Left forelimb (tissue), 1 donor: ENCODE measurements around the gene KRTAP2-1.
"Not testable (repeated sequence)": the region's sequence is repeated elsewhere in the genome, so short reads cannot be mapped to it uniquely, and the experiment has no call there.

Source experiments
- DNase-seq: peaks from one replicate; pipeline ENCODE4 v3.0.0-alpha.2; 2018; ENCODE audit warnings: low spot score

The KRTAP2-1 gene

DNA sequence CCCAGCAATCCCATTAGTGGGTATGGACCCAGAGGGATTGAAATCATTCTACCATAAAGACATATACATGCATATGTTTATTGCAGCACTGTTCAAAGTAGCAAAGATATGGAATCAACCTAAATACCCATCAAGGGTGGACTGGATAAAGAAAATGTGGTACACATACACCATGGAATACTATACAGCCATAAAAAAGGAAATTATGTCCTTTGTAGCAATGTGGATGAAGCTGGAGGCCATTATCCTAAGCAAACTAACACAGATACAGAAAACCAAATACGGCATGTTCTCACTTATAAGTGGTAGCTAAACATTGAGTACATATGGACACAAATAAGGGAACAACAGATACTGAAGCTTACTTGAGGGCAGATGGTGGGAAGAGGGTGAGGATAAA is 10.4 kb upstream of the KRTAP2-1 start:
- DNase-seq = no peak

DNA sequence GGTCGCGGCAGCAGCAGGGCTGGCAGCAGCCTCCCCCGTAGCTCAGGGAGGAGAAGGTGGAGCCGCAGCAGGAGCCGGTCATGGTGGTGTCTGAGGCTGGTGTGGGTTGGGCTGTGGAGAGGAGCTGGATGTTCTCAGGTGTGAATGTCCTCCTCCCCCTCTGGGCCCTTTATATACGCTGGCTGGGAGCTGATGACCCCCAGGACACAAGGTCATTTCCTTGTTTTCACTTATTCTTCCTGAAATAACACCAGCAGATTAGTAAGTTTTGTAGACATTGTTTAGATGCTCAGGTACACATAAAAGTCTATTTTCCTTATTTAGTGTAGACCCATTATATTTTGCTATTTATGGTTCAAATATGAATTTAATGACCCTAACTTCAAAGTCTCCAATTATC is 8.0 kb upstream of the KRTAP2-1 start, which contains the start of gene KRTAP2-2:
Gene KRTAP2-2 (minus strand): TSS at position 101 of the 400 bp plus-strand sequence. CDS start 19 bp downstream, at position 82.
- DNase-seq = not testable (repeated sequence)

DNA sequence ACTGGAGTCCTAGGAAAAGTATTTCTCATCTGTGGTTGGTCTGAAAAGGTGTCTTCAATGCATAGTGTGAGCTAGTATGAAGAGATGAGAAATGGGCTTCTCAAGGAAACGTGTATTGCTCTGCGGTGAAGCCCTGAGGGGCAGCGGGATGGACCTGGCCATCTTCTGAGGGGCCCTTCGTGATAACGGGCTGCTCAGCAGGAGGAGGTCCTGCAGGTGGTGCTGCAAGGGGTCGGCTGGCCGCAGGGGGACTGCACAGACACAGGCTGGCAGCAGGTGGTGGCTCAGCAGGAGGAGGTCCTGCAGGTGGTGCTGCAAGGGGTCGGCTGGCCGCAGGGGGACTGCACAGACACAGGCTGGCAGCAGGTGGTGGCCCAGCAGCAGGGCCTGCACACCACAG is 7.4 kb upstream of the KRTAP2-1 start:
- DNase-seq = not testable (repeated sequence)

DNA sequence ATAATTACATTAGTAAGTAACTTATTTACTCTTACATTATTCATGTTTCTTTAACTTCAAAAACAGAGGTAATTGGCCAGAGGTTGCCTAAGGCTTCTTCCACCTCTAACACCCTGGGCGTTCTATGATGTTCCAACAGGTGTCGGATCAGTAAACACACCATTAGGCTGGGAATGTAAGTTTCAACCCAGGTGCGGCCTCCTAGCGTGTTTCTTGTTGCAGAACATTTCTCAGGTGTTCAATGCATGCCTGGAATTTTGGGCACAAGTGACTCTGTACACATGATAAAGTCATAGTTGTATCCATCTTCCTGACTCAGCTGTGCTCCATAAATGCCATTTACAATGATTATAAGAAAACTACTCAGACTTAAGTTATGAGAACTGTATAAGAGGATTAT is 6.9 kb upstream of the KRTAP2-1 start:
- no peak for DNase-seq

DNA sequence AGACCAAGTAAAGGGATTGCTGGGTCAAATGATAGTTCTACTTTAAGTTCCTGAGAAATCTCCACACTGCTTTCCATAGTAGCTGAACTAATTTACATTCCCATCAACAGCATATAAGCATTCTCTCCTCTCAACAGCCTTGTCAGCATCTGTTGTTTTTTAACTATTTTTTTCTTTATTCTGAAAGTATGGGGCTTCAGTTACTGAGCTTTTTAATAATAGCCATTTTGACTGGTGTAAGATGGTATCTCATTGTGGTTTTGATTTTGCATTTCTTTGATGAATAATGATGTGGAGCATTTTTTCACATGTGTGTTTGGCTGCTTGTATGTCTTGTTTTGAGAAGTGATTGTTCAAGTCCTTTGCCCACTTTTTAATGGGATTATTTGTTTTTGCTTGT is 5.5 kb upstream of the KRTAP2-1 start:
- no peak for DNase-seq

DNA sequence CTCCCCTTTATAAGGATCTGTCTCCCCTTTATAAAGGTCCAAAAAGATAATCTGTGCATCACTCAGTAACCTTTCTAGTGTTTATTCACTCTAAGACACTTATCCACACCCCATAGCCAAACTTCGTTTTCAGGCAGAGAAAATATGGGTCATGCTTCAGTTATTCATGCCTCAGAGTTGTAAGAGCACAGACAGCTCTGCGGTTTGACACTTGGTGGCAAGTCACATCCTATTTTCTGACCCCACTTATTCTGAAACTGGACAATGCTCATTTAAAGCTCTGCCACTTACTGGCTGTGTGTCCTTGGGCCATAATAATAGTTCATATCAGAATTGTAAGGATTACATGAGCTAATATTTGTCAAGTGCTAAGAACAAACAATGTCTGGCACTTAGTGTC is 2.0 kb upstream of the KRTAP2-1 start:
- no peak for DNase-seq

DNA sequence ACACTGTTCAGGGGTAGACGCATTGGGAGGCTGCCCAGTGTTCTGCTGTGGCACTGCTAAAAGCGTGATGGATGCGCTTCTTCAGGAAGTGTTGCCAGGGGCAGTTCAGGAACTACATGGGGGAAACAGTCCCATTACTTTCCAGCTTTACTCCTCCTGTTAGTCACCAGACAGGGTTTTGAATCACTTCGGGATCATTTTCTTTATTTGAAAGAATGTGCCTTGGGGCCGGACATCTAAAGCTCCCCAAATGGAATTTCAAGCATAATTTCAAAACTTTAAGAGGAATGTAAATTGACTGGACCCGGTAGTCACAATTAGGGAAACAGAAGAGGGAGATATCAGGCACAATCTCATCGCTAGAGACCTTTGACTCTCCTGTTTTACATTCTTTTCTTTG is 1.3 kb upstream of the KRTAP2-1 start:
- DNase-seq = no peak

DNA sequence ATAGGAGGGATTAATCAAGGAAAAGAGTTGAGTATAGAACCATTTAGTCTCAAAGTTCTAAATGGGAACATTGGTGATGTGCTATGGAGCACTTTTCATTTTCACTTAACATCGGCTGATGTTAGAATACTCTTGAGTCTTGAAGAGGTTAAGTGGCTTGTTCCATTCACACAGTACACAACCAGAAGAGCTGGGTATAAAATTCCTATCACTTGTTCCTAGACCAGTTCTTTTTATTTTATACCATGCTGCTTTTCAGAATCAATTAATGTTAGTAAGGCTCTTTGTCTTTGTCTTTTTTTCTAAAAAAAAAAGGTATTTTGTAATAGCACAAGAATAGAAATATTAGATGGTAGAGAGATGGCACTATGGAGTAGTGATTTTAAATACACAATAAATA is 4.2 kb downstream of the KRTAP2-1 start:
- DNase-seq = no peak

DNA sequence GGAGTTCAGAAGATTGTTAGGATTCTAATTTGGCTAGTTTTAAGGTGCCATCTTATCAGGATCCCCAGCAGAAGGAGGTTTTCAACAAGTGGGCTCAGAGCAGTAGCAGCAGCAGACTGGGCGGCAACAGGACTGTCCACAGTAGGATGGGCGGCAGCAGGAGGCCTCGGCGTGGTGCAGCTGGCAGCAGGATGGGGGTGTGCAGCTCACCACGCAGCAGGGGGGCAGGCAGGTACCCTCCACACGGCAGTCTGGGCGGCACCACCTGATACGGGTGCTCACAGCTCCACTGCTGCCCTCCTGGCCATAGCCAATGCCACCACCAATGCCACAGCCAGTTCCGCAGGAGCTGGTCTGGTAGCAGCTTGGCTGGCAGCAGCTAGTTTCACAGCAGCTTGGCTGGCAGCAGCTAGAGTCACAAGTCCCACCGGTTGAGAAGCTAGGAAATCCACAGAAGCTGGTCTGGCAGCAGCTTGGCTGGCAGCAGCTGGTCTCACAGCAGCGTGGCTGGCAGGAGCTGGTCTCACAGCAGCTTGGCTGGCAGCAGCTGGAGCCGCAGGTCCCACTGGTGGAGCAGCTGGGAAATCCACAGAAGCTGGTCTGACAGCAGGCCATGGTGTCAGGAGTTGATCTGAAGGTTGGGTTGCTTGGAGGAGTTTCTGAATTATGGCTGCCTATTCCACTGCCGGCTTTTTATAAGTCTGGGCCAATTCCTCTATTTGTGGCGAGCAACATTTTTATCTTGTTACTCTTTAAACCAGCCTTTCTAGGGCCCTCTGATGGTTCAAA is 6.1 kb downstream of the KRTAP2-1 start, which contains the start of gene KRTAP1-1:
Gene KRTAP1-1 (minus strand): TSS at position 668 of the 789 bp plus-strand sequence. CDS start 53 bp downstream, at position 615.
- peak; percentile 65 for DNase-seq

DNA sequence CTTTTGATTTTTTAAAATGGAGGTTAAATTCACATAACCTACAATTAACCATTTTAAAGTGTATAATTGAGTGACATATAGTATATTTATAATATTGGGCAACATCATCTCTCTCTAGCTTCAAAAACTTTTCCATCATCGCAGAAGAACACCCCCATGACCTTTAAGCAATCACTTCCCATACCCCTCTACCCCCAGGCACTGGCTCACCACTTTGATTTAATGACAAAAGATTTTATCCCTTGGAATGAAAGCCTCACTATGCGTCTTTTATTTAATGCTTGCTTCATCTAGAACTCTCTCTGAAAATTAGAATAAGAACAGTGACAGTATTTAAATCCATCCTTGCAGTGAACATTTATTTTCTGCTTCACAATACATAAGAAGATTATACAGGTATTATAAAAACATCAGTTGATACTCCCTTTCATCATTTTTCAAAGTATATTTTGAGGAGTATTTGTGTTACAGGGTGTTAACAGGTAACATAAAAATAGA is 9.2 kb downstream of the KRTAP2-1 start:
- DNase-seq = no peak

DNA sequence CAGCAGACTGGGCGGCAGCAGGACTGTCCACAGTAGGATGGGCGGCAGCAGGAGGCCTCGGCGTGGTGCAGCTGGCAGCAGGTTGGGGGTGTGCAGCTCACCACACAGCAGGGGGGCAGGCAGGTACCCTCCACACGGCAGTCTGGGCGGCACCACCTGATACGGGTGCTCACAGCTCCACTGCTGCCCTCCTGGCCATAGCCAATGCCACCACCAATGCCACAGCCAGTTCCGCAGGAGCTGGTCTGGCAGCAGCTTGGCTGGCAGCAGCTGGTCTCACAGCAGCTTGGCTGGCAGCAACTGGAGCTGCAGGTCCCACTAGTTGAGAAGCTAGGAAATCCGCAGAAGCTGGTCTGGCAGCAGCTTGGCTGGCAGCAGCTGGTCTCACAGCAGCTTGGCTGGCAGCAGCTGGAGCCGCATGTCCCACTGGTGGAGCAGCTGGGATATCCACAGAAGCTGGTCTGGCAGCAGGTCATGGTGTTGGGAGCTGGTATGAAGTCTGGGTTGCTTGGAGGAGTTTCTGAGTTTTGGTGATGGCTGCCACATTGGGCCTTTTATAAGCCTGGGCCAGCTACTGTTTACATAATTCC is 12.7 kb downstream of the KRTAP2-1 start, which contains the start of gene KRTAP1-3:
Gene KRTAP1-3 (minus strand): TSS at position 529 of the 590 bp plus-strand sequence. CDS start 53 bp downstream, at position 476.
- DNase-seq = not testable (repeated sequence)

DNA sequence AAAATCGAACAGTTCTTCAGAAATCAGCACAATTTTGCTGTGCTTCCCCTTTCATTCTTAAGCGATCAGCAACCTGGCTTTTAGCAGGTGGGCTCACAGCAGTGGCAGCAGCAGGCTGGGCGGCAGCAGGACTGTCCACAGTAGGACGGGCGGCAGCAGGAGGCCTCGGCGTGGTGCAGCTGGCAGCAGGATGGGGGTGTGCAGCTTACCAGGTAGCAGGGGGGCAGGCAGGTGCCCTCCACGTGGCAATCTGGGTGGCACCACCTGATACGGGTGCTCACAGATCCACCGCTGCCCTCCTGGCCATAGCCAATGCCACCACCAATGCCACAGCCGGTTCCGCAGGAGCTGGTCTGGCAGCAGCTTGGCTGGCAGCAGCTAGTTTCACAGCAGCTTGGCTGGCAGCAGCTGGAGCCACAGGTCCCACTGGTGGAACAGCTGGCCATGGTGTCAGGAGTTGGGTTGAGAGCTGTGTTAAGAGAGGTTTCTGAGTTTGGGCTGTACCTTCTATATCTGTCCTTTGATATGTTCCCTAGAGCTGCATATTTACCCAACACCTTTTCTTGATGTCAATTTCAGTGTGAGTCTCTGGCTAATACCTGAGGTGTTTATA is 17.4 kb downstream of the KRTAP2-1 start, which contains the start of gene KRTAP1-4:
Gene KRTAP1-4 (minus strand): TSS at position 563 of the 613 bp plus-strand sequence. CDS start 117 bp downstream, at position 446.
- DNase-seq = no peak

DNA sequence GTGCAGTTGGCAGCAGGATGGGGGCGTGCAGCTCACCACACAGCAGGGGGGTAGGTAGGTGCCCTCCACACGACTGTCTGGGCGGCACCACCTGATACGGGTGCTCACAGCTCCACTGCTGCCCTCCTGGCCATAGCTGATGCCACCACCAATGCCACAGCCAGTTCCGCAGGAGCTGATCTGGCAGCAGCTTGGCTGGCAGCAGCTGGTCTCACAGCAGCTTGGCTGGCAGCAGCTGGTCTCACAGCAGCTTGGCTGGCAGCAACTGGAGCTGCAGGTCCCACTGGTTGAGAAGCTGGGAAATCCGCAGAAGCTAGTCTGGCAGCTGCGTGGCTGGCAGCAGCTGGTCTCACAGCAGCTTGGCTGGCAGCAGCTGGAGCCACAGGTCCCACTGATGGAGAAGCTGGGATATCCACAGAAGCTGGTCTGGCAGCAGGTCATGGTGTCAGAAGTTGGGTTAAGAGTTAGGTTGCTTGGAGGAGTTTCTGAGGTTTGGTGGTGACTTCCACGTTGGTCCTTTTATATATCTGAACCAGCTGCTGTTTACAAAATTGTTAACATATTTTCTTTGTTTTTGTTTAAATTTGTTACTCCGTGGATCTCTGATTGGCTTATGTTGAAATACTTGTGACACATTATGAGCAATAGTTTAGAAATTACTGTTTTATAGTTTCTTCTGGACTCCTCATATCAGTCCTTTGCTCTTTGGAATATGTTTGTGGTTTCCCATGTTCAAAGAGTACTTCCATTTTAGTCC is 20.2 kb downstream of the KRTAP2-1 start, which contains the start of gene KRTAP1-5:
Gene KRTAP1-5 (minus strand): TSS at position 494 of the 757 bp plus-strand sequence. CDS start 53 bp downstream, at position 441.
- DNase-seq = no peak

DNA sequence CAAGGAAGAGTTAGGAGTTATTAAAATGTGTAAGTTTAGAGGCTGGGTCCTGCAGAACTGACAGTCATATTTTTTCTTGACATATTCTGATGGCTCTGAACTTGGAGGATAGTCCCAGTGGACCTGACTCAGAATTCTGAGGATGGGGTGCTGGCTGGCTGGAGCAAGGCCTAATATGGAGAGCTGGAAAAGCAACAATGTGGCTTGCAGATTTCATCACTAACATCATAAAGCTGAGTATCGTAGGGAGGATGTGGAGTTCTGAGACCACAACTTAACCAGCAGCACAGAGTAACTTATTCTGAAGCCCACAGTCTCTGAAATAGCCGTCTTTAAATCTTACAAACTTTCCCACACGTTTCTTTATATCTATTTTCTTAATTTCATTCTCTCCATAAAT is 22.4 kb downstream of the KRTAP2-1 start:
- no peak for DNase-seq

DNA sequence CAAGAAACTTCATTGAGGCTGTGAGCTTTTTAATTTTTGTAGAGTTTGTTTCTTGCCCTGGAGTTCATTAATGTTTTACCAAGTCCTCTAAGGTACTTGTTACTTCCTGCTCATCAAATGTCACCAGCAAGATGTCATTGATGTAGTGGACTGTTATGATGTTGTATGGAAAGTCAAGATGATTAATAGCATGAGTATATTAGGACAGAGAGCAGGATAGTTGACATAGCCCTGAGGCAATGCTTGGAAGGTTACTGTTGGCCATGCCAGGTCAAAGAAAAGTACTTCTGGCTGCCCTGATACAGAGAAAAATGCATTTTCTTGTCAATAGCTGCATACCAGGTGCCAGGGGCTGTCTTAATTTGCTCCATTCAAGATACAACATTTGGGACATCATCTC is 26.8 kb downstream of the KRTAP2-1 start:
- no peak for DNase-seq

DNA sequence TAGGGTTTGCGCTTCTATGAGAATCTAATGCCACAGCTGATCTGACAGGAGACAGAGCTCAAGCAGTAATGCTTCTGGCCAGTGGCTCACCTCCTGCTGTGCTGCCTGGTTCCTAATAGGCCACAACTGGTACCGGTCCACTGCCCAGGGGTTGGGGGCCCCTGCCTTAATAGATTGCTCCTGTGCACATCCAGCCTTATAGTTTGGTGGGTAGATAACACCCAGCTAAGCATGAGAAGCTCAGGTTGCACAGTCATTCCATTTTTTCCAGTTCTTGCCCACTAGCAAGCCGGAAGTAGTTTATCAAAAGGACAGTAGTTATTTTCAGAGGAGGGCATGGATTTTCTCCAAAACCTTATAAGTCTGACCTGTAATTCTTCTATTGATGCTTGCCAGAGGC is 27.7 kb downstream of the KRTAP2-1 start:
- DNase-seq = no peak

DNA sequence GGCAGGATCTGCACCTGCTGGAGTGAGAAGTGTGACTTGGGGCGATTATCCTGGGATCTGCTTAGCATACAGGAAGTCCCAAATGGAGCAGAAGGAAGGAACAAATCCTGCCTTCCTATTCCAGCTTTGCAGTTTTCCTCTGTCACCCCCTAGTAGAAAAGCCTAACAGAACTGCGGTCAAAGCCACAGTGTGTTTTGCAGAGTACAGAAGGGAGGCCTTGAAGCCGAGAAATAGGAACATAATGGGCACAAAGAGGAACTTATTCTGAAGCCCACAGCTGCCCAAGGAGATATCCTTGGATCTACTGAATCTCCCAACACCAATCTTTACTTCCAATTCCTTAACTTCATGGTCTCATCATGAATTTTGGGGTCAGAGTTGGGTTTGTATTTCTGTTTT is 28.6 kb downstream of the KRTAP2-1 start:
- DNase-seq = no peak

DNA sequence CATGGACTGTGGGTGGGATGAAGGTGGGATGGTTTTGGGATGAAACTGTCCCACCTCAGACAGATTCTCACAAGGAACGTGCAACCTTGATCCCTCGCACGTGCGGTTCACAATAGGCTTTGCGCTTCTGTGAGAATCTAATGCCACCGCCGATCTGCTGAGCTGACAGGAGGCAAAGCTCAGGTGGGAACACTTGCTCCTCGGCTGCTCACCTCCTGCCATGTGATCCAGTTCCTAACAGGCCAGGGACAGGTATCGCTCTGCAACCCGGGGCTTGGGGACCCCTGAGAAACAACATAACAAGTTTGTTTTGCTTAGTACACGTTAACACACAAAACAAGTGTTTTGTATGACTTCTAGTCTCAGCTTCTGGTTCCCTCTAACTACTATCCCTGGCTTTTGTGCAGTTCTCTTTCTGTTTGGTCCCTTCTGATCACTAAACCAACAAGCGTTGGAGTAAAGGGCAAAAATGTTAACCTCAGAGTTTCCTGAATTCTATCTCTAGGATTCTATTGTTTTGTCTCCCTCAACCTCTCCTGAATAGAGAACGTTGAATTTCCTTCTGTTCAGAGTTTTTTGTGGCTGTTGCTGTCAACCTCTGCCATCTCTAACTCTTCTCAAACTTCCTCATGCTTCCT is 30.4 kb downstream of the KRTAP2-1 start:
- DNase-seq = no peak

DNA sequence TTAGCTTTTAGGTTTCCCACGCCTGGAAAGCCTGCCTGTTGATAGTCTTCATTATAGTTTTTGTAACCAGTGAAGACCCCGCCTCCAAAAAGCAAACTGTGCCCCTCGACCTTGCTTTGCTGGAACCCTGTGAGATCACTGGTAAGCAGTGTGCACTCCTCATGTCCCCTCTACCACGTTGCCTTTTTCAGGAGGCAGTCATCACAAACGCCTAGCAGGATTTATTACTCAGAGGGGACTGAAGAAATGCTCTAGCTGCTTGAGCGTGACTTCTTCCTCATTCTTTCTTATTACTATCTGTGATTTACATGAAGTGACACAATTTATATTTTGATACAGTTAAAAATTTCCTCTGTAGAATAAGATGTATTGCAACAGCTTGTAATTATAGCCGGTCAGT is 31.7 kb downstream of the KRTAP2-1 start:
- no peak for DNase-seq

DNA sequence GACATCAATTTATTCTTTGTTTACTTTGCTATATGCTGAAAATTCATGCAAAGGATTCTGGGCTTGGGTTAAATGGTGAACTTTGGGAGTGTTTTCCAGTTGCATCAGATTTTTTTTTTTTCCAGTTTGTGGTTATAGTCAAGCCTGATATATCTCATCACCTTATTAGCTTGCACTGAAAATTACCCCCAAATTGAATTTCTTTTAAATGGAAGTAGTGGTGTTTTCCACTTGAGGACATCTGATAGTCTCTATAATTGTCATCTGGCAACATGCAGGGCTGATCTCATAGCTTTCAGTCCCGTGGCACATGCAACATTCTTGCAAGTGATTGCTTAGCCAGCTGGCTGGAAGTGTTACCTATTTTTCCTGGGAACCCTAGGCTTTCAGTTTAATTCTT is 33.5 kb downstream of the KRTAP2-1 start:
- no peak for DNase-seq

DNA sequence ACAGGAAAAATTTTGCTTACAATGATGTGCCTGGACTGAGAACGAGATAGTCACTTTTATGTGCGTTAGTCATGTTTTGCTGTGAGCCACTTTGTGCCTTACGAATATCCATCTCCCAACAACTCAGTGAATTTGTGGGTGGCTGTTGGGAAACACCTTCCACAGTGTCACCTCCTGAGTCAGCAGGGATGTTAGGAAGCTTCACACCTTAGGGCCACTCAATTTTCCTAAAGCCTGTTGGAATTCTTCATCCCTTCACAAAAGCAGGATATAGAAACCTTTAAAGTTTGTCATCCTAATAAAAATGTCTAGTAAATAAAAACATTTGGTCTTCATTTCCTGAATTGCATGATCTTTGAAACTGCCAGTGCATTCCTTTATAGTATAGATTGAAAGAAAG is 33.9 kb downstream of the KRTAP2-1 start:
- DNase-seq = no peak
